WERI-Rb-1 (cell line): ENCODE results near the gene LYRM4.
"Not testable (repeated sequence)": the region's sequence is repeated elsewhere in the genome, so short reads cannot be mapped to it uniquely, and the experiment has no call there.

Experiments used
- DNase-seq: peaks from one replicate; pipeline ENCODE4 v3.0.0-alpha.2; 2020
- H3K27ac ChIP-seq: fragments of 250-450 bp; sonication (Bioruptor Pico); 2 replicates; pipeline ENCODE4 v1.5.1; 2020; ENCODE audit warnings: mild to moderate bottlenecking, moderate library complexity
- H3K27me3 ChIP-seq: fragments of 250-450 bp; sonication (Bioruptor Pico); 2 replicates; pipeline ENCODE4 v1.5.1; 2021; ENCODE audit warnings: mild to moderate bottlenecking, low read depth, moderate library complexity; ENCODE audit not compliant: insufficient read depth, severe bottlenecking
- H3K36me3 ChIP-seq: fragments of 250-450 bp; sonication (Bioruptor Pico); 2 replicates; pipeline ENCODE4 v1.5.1; 2020; ENCODE audit warnings: mild to moderate bottlenecking, moderate library complexity
- H3K4me3 ChIP-seq: 2 replicates; pipeline ENCODE4 v1.5.1; 2011; ENCODE audit warnings: low read depth, mild to moderate bottlenecking, control low read depth, low read length
- H3K9me3 ChIP-seq: fragments of 250-450 bp; sonication (Bioruptor Pico); 2 replicates; pipeline ENCODE4 v1.5.1; 2021; ENCODE audit warnings: mild to moderate bottlenecking, moderate library complexity; ENCODE audit not compliant: severe bottlenecking
- CTCF ChIP-seq: IDR thresholded peaks from 2 replicates; pipeline ENCODE4 v1.5.1; 2011; ENCODE audit warnings: low read depth, mild to moderate bottlenecking, control low read depth, inconsistent platforms, low read length

The LYRM4 gene

GRCh38 chr6:5063617-5064016 is 197.1 kb downstream of the LYRM4 start:
- no peak for DNase-seq
- H3K9me3 ChIP-seq = no peaks in the 10 kb centered on the region
- H3K27me3 ChIP-seq = no peaks in the 10 kb centered on the region
- no peaks in the 10 kb centered on the region for H3K36me3 ChIP-seq
- no peak overlapping the region for H3K4me3 ChIP-seq
- H3K27ac ChIP-seq = no peak overlapping the region
- TF ChIP-seq CTCF = no peak

GRCh38 chr6:5061152-5061551 is 199.6 kb downstream of the LYRM4 start:
- Histone ChIP-seq H3K36me3 (no peaks in the 10 kb centered on the region), H3K9me3 (no peaks in the 10 kb centered on the region), H3K27me3 (no peaks in the 10 kb centered on the region), H3K4me3 (no peak overlapping the region), H3K27ac (no peak overlapping the region)
- DNase-seq = no peak
- no peak for TF ChIP-seq CTCF

GRCh38 chr6:5060439-5060838 is 200.3 kb downstream of the LYRM4 start:
- not testable (repeated sequence) for H3K4me3 ChIP-seq, H3K9me3 ChIP-seq, H3K27me3 ChIP-seq, DNase-seq, H3K27ac ChIP-seq, H3K36me3 ChIP-seq

- Histone ChIP-seq H3K36me3 (no peaks in the 10 kb centered on the region), H3K27ac (no peak overlapping the region), H3K9me3 (no peaks in the 10 kb centered on the region), H3K4me3 (no peak overlapping the region), H3K27me3 (no peaks in the 10 kb centered on the region)
- TF ChIP-seq CTCF = no peak
- DNase-seq = no peak
Measured at GRCh38 chr6:5059036-5059896, 201.5 kb downstream of the LYRM4 start.
